WTC11 (cell line): ENCODE results near the gene HLA-DOB. TPM values are rescaled to one million over a fixed set of nuclear protein-coding genes. Genes with fewer than 3 reads are reported as not detected.

Experiments used
- ATAC-seq: fragments of 200-7000 bp; cut with Tn5 transposase; 2 replicates; pipeline ENCODE4 v1.10.0; 2021; ENCODE audit warnings: mild to moderate bottlenecking, moderate library complexity
- CTCF ChIA-PET: fragments of 300-600 bp; sonication (Branson Sonifier 250); formaldehyde crosslinking; loops from one replicate; lab custom pipeline; 2021; ENCODE audit warnings: antibody characterized with exemption; lab: Charles Lee
- POLR2A ChIA-PET: fragments of 350-600 bp; sonication (Branson Sonifier 250); formaldehyde crosslinking; loops from one replicate; lab custom pipeline; 2021; ENCODE audit warnings: antibody characterized with exemption; lab: Charles Lee
- DNase-seq: peaks from one replicate; pipeline ENCODE4 v3.0.0; 2021; ENCODE audit warnings: low spot score
- H3K27ac Mint-ChIP-seq: 2 replicates; pipeline ENCODE4 v1.8.0; 2021; ENCODE audit warnings: mixed read lengths
- H3K27me3 Mint-ChIP-seq: 2 replicates; pipeline ENCODE4 v1.8.0; 2021; ENCODE audit warnings: low read depth, mild to moderate bottlenecking, moderate library complexity, mixed read lengths
- H3K36me3 Mint-ChIP-seq: 2 replicates; pipeline ENCODE4 v1.8.0; 2021; ENCODE audit warnings: mixed read lengths
- H3K4me1 Mint-ChIP-seq: 2 replicates; pipeline ENCODE4 v1.8.0; 2022; ENCODE audit warnings: mixed read lengths
- H3K4me3 Mint-ChIP-seq: 2 replicates; pipeline ENCODE4 v1.8.0; 2021; ENCODE audit warnings: mild to moderate bottlenecking, moderate library complexity, mixed read lengths
- H3K9me3 Mint-ChIP-seq: 2 replicates; pipeline ENCODE4 v1.8.0; 2021; ENCODE audit warnings: mixed read lengths
- FOXJ3 ChIP-seq: sonication (generic); formaldehyde crosslinking; IDR thresholded peaks from 2 replicates; pipeline ENCODE4 v1.9.0; 2021; ENCODE audit warnings: missing genetic modification reagents, mild to moderate bottlenecking, borderline replicate concordance
- GABPB1 ChIP-seq: sonication (generic); formaldehyde crosslinking; IDR thresholded peaks from 2 replicates; pipeline ENCODE4 v1.8.1; 2023; ENCODE audit warnings: mild to moderate bottlenecking, missing genetic modification reagents
- GTF2I ChIP-seq: fragments of 250-450 bp; sonication (Bioruptor Pico); conservative IDR thresholded peaks from 2 replicates; pipeline ENCODE4 v1.4.0; 2021; ENCODE audit warnings: mild to moderate bottlenecking
- OVOL2 ChIP-seq: fragments of 250-450 bp; sonication (Bioruptor Pico); IDR thresholded peaks from 2 replicates; pipeline ENCODE4 v1.9.0; 2021; ENCODE audit warnings: mild to moderate bottlenecking, borderline replicate concordance
- RELA ChIP-seq: sonication (generic); formaldehyde crosslinking; IDR thresholded peaks from 2 replicates; pipeline ENCODE4 v1.8.1; 2022; ENCODE audit warnings: missing genetic modification reagents, mild to moderate bottlenecking, borderline replicate concordance
- RORB ChIP-seq: fragments of 250-450 bp; sonication (Bioruptor Pico); IDR thresholded peaks from 2 replicates; pipeline ENCODE4 v1.9.0; 2021; ENCODE audit warnings: mild to moderate bottlenecking
- ZBTB21 ChIP-seq: sonication (generic); formaldehyde crosslinking; IDR thresholded peaks from 2 replicates; pipeline ENCODE4 v1.8.1; 2023; ENCODE audit warnings: mild to moderate bottlenecking, missing genetic modification reagents, borderline replicate concordance
- ZNF138 ChIP-seq: sonication (generic); formaldehyde crosslinking; conservative IDR thresholded peaks from 2 replicates; pipeline ENCODE4 v1.8.1; 2022; ENCODE audit warnings: mild to moderate bottlenecking, moderate library complexity, missing genetic modification reagents
- ZNF416 ChIP-seq: fragments of 250-450 bp; sonication (Bioruptor Pico); IDR thresholded peaks from 2 replicates; pipeline ENCODE4 v1.9.0; 2021; ENCODE audit warnings: mild to moderate bottlenecking, inconsistent platforms
- ZNF671 ChIP-seq: fragments of 250-450 bp; sonication (Bioruptor Pico); IDR thresholded peaks from 2 replicates; pipeline ENCODE4 v1.8.0; 2021; ENCODE audit warnings: mild to moderate bottlenecking
- total RNA-seq: library from RNA; stranded (reverse); gene quantifications from 3 replicates; pipeline ENCODE4 v1.2.3, GENCODE V29; 2021
- TF ChIP-seq, protein P1 (sequence below): sonication (generic); formaldehyde crosslinking; IDR thresholded peaks from 2 replicates; pipeline ENCODE4 v1.8.1; 2022; ENCODE audit warnings: low read depth, mild to moderate bottlenecking, moderate library complexity, missing genetic modification reagents, borderline replicate concordance
- TF ChIP-seq, protein P2 (sequence below): sonication (generic); formaldehyde crosslinking; IDR thresholded peaks from 2 replicates; pipeline ENCODE4 v1.8.0; 2022; ENCODE audit warnings: mild to moderate bottlenecking, missing genetic modification reagents
- TF ChIP-seq, protein P3 (sequence below): sonication (generic); formaldehyde crosslinking; IDR thresholded peaks from 2 replicates; pipeline ENCODE4 v1.8.0; 2022; ENCODE audit warnings: missing genetic modification reagents
- TF ChIP-seq, protein P4 (sequence below): sonication (generic); formaldehyde crosslinking; IDR thresholded peaks from 2 replicates; pipeline ENCODE4 v1.8.1; 2023; ENCODE audit warnings: mild to moderate bottlenecking, missing genetic modification reagents, borderline replicate concordance
- TF ChIP-seq, protein P5 (sequence below): sonication (generic); formaldehyde crosslinking; IDR thresholded peaks from 2 replicates; pipeline ENCODE4 v1.8.0; 2023; ENCODE audit warnings: missing genetic modification reagents
- TF ChIP-seq, protein P6 (sequence below): fragments of 200-600 bp; IDR thresholded peaks from 2 replicates; pipeline ENCODE4 v1.8.0; 2022; ENCODE audit warnings: antibody characterized with exemption
- TF ChIP-seq, protein P7 (sequence below): sonication (generic); formaldehyde crosslinking; IDR thresholded peaks from 2 replicates; pipeline ENCODE4 v1.8.1; 2023; ENCODE audit warnings: mild to moderate bottlenecking, missing genetic modification reagents
- TF ChIP-seq, protein P8 (sequence below): sonication (generic); formaldehyde crosslinking; conservative IDR thresholded peaks from 2 replicates; pipeline ENCODE4 v1.8.1; 2022; ENCODE audit warnings: mild to moderate bottlenecking, missing genetic modification reagents

Gene HLA-DOB
- total RNA-seq, 1 experiment from 2014 or later = 0.15 TPM

DNA sequence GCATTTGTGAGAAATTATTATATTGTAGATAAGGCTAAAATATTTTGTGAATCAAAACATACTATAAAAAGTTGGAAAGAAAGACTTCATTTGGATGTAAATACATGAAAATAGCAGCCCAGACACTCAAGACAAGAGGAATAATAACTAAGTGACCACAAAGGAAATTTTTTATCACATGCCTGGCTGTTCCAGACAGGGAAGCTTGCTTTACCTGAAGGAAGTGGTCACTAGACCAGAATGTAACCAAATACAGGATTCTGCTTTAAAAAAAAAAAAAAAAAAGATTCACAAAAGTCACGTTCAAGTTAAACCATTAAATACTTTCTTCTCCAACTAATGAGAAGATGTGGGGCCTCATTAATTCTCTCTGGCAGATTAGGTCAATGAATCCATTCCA is 44.1 kb downstream of the HLA-DOB start:
- Mint-ChIP-seq H3K4me3 (no peak overlapping the region), H3K27me3 (peaks cover 6% of the 10 kb centered on the region; the same call in 1 of the 2 replicates), H3K4me1 (peaks cover 6% of the 10 kb centered on the region), H3K27ac (no peak overlapping the region), H3K36me3 (no peaks in the 10 kb centered on the region; the same call in 1 of the 2 replicates), H3K9me3 (peaks cover 19% of the 10 kb centered on the region)
- ATAC-seq (no peak), DNase-seq (no peak)
- POLR2A ChIA-PET = no interaction called here
- CTCF ChIA-PET = interaction anchor here (0.6 kb wide), 1 partner anchor 475 kb away, joined by 3 read pairs; no protein-coding TSS in a partner anchor
- TF ChIP-seq RORB (CRISPR knock-in tag) (no peak), GABPB1 (CRISPR knock-in tag) (no peak), ZNF138 (CRISPR knock-in tag) (no peak), RELA (CRISPR knock-in tag) (no peak), GTF2I (CRISPR knock-in tag) (no peak)
- TF ChIP-seq, protein P1, sequence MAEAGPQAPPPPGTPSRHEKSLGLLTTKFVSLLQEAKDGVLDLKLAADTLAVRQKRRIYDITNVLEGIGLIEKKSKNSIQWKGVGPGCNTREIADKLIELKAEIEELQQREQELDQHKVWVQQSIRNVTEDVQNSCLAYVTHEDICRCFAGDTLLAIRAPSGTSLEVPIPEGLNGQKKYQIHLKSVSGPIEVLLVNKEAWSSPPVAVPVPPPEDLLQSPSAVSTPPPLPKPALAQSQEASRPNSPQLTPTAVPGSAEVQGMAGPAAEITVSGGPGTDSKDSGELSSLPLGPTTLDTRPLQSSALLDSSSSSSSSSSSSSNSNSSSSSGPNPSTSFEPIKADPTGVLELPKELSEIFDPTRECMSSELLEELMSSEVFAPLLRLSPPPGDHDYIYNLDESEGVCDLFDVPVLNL (CRISPR knock-in tag) = no peak
- TF ChIP-seq, protein P2, sequence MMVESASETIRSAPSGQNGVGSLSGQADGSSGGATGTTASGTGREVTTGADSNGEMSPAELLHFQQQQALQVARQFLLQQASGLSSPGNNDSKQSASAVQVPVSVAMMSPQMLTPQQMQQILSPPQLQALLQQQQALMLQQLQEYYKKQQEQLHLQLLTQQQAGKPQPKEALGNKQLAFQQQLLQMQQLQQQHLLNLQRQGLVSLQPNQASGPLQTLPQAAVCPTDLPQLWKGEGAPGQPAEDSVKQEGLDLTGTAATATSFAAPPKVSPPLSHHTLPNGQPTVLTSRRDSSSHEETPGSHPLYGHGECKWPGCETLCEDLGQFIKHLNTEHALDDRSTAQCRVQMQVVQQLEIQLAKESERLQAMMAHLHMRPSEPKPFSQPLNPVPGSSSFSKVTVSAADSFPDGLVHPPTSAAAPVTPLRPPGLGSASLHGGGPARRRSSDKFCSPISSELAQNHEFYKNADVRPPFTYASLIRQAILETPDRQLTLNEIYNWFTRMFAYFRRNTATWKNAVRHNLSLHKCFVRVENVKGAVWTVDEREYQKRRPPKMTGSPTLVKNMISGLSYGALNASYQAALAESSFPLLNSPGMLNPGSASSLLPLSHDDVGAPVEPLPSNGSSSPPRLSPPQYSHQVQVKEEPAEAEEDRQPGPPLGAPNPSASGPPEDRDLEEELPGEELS (CRISPR knock-in tag) = no peak

DNA sequence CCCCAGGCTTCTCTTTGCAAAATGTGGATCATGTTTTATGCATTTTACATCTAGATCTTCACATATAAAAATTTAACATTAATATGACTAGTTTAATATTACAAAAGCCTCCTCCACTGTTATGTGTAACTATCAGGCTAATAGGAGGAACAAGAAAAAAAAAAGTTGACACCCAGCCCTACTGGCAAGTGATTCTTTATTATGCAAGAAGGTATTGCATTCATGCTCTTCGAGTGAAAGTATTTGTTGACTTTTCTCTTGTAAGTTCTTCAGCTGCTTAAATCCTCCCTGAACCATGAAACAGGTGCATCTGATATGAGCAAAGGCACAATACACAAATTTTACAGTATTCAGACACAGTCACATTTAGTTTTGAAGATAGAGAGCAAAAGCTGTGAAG is 52.8 kb downstream of the HLA-DOB start:
- ATAC-seq = no peak
- H3K27me3 Mint-ChIP-seq = peaks cover 22% of the 10 kb centered on the region
- POLR2A ChIA-PET = no interaction called here
- CTCF ChIA-PET = interaction anchor here (0.8 kb wide), 1 partner anchor 350 kb away, joined by 3 read pairs; no protein-coding TSS in a partner anchor
- DNase-seq = no peak
- H3K4me3 Mint-ChIP-seq = no peak overlapping the region
- no peak overlapping the region for H3K27ac Mint-ChIP-seq
- H3K9me3 Mint-ChIP-seq = peaks cover 5% of the 10 kb centered on the region; the same call in 1 of the 2 replicates
- no peaks in the 10 kb centered on the region for H3K36me3 Mint-ChIP-seq
- peaks cover 18% of the 10 kb centered on the region for H3K4me1 Mint-ChIP-seq
- TF ChIP-seq, protein P3, sequence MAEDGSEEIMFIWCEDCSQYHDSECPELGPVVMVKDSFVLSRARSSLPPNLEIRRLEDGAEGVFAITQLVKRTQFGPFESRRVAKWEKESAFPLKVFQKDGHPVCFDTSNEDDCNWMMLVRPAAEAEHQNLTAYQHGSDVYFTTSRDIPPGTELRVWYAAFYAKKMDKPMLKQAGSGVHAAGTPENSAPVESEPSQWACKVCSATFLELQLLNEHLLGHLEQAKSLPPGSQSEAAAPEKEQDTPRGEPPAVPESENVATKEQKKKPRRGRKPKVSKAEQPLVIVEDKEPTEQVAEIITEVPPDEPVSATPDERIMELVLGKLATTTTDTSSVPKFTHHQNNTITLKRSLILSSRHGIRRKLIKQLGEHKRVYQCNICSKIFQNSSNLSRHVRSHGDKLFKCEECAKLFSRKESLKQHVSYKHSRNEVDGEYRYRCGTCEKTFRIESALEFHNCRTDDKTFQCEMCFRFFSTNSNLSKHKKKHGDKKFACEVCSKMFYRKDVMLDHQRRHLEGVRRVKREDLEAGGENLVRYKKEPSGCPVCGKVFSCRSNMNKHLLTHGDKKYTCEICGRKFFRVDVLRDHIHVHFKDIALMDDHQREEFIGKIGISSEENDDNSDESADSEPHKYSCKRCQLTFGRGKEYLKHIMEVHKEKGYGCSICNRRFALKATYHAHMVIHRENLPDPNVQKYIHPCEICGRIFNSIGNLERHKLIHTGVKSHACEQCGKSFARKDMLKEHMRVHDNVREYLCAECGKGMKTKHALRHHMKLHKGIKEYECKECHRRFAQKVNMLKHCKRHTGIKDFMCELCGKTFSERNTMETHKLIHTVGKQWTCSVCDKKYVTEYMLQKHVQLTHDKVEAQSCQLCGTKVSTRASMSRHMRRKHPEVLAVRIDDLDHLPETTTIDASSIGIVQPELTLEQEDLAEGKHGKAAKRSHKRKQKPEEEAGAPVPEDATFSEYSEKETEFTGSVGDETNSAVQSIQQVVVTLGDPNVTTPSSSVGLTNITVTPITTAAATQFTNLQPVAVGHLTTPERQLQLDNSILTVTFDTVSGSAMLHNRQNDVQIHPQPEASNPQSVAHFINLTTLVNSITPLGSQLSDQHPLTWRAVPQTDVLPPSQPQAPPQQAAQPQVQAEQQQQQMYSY (CRISPR knock-in tag) = no peak
- TF ChIP-seq ZBTB21 (CRISPR knock-in tag) (no peak), ZNF671 (no peak), GABPB1 (CRISPR knock-in tag) (no peak), ZNF416 (CRISPR knock-in tag) (no peak), OVOL2 (CRISPR knock-in tag) (no peak), FOXJ3 (no peak)
- TF ChIP-seq, protein P4, sequence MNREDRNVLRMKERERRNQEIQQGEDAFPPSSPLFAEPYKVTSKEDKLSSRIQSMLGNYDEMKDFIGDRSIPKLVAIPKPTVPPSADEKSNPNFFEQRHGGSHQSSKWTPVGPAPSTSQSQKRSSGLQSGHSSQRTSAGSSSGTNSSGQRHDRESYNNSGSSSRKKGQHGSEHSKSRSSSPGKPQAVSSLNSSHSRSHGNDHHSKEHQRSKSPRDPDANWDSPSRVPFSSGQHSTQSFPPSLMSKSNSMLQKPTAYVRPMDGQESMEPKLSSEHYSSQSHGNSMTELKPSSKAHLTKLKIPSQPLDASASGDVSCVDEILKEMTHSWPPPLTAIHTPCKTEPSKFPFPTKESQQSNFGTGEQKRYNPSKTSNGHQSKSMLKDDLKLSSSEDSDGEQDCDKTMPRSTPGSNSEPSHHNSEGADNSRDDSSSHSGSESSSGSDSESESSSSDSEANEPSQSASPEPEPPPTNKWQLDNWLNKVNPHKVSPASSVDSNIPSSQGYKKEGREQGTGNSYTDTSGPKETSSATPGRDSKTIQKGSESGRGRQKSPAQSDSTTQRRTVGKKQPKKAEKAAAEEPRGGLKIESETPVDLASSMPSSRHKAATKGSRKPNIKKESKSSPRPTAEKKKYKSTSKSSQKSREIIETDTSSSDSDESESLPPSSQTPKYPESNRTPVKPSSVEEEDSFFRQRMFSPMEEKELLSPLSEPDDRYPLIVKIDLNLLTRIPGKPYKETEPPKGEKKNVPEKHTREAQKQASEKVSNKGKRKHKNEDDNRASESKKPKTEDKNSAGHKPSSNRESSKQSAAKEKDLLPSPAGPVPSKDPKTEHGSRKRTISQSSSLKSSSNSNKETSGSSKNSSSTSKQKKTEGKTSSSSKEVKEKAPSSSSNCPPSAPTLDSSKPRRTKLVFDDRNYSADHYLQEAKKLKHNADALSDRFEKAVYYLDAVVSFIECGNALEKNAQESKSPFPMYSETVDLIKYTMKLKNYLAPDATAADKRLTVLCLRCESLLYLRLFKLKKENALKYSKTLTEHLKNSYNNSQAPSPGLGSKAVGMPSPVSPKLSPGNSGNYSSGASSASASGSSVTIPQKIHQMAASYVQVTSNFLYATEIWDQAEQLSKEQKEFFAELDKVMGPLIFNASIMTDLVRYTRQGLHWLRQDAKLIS (CRISPR knock-in tag) = no peak
- TF ChIP-seq, protein P1 (CRISPR knock-in tag) = no peak
- TF ChIP-seq, protein P5, sequence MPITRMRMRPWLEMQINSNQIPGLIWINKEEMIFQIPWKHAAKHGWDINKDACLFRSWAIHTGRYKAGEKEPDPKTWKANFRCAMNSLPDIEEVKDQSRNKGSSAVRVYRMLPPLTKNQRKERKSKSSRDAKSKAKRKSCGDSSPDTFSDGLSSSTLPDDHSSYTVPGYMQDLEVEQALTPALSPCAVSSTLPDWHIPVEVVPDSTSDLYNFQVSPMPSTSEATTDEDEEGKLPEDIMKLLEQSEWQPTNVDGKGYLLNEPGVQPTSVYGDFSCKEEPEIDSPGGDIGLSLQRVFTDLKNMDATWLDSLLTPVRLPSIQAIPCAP = no peak
- TF ChIP-seq, protein P6, sequence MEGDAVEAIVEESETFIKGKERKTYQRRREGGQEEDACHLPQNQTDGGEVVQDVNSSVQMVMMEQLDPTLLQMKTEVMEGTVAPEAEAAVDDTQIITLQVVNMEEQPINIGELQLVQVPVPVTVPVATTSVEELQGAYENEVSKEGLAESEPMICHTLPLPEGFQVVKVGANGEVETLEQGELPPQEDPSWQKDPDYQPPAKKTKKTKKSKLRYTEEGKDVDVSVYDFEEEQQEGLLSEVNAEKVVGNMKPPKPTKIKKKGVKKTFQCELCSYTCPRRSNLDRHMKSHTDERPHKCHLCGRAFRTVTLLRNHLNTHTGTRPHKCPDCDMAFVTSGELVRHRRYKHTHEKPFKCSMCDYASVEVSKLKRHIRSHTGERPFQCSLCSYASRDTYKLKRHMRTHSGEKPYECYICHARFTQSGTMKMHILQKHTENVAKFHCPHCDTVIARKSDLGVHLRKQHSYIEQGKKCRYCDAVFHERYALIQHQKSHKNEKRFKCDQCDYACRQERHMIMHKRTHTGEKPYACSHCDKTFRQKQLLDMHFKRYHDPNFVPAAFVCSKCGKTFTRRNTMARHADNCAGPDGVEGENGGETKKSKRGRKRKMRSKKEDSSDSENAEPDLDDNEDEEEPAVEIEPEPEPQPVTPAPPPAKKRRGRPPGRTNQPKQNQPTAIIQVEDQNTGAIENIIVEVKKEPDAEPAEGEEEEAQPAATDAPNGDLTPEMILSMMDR = no peak
- TF ChIP-seq, protein P7, sequence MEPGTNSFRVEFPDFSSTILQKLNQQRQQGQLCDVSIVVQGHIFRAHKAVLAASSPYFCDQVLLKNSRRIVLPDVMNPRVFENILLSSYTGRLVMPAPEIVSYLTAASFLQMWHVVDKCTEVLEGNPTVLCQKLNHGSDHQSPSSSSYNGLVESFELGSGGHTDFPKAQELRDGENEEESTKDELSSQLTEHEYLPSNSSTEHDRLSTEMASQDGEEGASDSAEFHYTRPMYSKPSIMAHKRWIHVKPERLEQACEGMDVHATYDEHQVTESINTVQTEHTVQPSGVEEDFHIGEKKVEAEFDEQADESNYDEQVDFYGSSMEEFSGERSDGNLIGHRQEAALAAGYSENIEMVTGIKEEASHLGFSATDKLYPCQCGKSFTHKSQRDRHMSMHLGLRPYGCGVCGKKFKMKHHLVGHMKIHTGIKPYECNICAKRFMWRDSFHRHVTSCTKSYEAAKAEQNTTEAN (CRISPR knock-in tag) = no peak
- TF ChIP-seq, protein P8, sequence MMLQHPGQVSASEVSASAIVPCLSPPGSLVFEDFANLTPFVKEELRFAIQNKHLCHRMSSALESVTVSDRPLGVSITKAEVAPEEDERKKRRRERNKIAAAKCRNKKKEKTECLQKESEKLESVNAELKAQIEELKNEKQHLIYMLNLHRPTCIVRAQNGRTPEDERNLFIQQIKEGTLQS (CRISPR knock-in tag) = no peak
